Hepatocyte (in vitro differentiated cells): ENCODE measurements around the gene IKBKG.
"Not testable (repeated sequence)": the region's sequence is repeated elsewhere in the genome, so short reads cannot be mapped to it uniquely, and the experiment has no call there.

Source experiments
- CTCF ChIP-seq: fragments of 200-600 bp; sonication (generic); IDR thresholded peaks from 2 replicates; pipeline ENCODE4 v1.5.1; 2016; ENCODE audit warnings: antibody characterized with exemption, mild to moderate bottlenecking; ENCODE audit not compliant: poor library complexity
- EZH2 ChIP-seq: fragments of 200-600 bp; sonication (generic); IDR thresholded peaks from 2 replicates; pipeline ENCODE4 v1.6.1; 2016; ENCODE audit warnings: antibody characterized with exemption, mild to moderate bottlenecking, borderline replicate concordance

GRCh38 chrX:154582994-154583393 is 35.6 kb downstream of the IKBKG start:
- not testable (repeated sequence) for TF ChIP-seq CTCF, EZH2
